Lower lobe of right lung (tissue), 2 donors: ENCODE measurements around the gene COL18A1. TPM values are rescaled to one million over a fixed set of nuclear protein-coding genes. Genes with fewer than 3 reads are reported as not detected.

Experiments used
- ATAC-seq, 2 donors: fragments of 200-7000 bp; cut with Tn5 transposase; one replicate each; pipeline ENCODE4 v1.9.1; 2020 to 2022; ENCODE audit warnings: mild to moderate bottlenecking in 2 of 2, moderate library complexity in 2 of 2
- DNase-seq: peaks from one replicate; pipeline ENCODE4 v3.0.0-alpha.2; 2020
- H3K27ac ChIP-seq: fragments of 200-600 bp; one replicate; pipeline ENCODE4 v1.8.0; 2022
- H3K27me3 ChIP-seq: fragments of 200-600 bp; one replicate; pipeline ENCODE4 v1.8.0; 2022; ENCODE audit warnings: low read depth
- H3K36me3 ChIP-seq: fragments of 200-600 bp; one replicate; pipeline ENCODE4 v1.8.0; 2022; ENCODE audit warnings: mild to moderate bottlenecking
- H3K4me1 ChIP-seq: fragments of 200-600 bp; one replicate; pipeline ENCODE4 v1.8.0; 2022
- H3K4me3 ChIP-seq: fragments of 200-600 bp; one replicate; pipeline ENCODE4 v1.8.0; 2022; ENCODE audit warnings: mild to moderate bottlenecking
- H3K9me3 ChIP-seq: fragments of 200-600 bp; one replicate; pipeline ENCODE4 v1.8.0; 2022
- CTCF ChIP-seq: fragments of 200-600 bp; IDR thresholded peaks from one replicate; pipeline ENCODE4 v1.8.0; 2022; ENCODE audit warnings: antibody characterized with exemption, mild to moderate bottlenecking
- intact Hi-C: fragments of 100-400 bp; cut with DNase I; formaldehyde crosslinking; loops from one replicate; pipeline ENCODE4 v1.11.0; 2022
- total RNA-seq: library from RNA; stranded (reverse); fragmentation: NEBNext Ultra II Directional; extraction: Animal tissue kit (Norgen Biotek cat#: 25700); gene quantifications from one replicate; pipeline ENCODE4 v1.2.1, GENCODE V29; 2021
- donor health status: DM: no; HTN: yes; CAD: no; lungs with severe emphysema.

COL18A1 gene
- total RNA-seq, 1 donor from 2014 or later = 45.1 TPM

- Histone ChIP-seq H3K27ac (no peak overlapping the region), H3K36me3 (no peaks in the 10 kb centered on the region), H3K4me1 (peaks cover 24% of the 10 kb centered on the region), H3K27me3 (no peaks in the 10 kb centered on the region), H3K4me3 (no peak overlapping the region), H3K9me3 (peaks cover 7% of the 10 kb centered on the region)
- TF ChIP-seq CTCF = no peak
- intact Hi-C loops = no loop called here
- ATAC-seq (no peak), DNase-seq (no peak)
Measured at GRCh38 chr21:45466330-45467220, 61.6 kb downstream of the COL18A1 start.

- no peaks in the 10 kb centered on the region for H3K9me3 ChIP-seq
- H3K4me3 ChIP-seq = no peak overlapping the region
- intact Hi-C loops = no loop called here
- no peaks in the 10 kb centered on the region for H3K36me3 ChIP-seq
- peaks cover 31% of the 10 kb centered on the region for H3K4me1 ChIP-seq
- no peak for TF ChIP-seq CTCF
- no peaks in the 10 kb centered on the region for H3K27me3 ChIP-seq
- no peak for ATAC-seq
- DNase-seq = no peak
- H3K27ac ChIP-seq = no peak overlapping the region
Measured at GRCh38 chr21:45467221-45467779, 62.3 kb downstream of the COL18A1 start.

GRCh38 chr21:45468051-45468970 lies 63.3 kb downstream of the COL18A1 start:
- no peak overlapping the region for H3K4me3 ChIP-seq
- no peaks in the 10 kb centered on the region for H3K9me3 ChIP-seq
- intact Hi-C loops = no loop called here
- peak; percentile 17 for DNase-seq
- ATAC-seq = no peak
- H3K27me3 ChIP-seq = no peaks in the 10 kb centered on the region
- H3K4me1 ChIP-seq = peaks cover 35% of the 10 kb centered on the region
- no peak overlapping the region for H3K27ac ChIP-seq
- H3K36me3 ChIP-seq = no peaks in the 10 kb centered on the region
- no peak for TF ChIP-seq CTCF

- intact Hi-C loops = no loop called here
- Histone ChIP-seq H3K27me3 (no peaks in the 10 kb centered on the region), H3K4me3 (no peak overlapping the region), H3K36me3 (no peaks in the 10 kb centered on the region), H3K9me3 (no peaks in the 10 kb centered on the region), H3K4me1 (peaks cover 35% of the 10 kb centered on the region), H3K27ac (no peak overlapping the region)
- no peak for ATAC-seq
- no peak for TF ChIP-seq CTCF
- peak; percentile 32 for DNase-seq
Measured at GRCh38 chr21:45468971-45469272, 64.0 kb downstream of the COL18A1 start.

GRCh38 chr21:45469273-45470086 lies 64.5 kb downstream of the COL18A1 start:
- Histone ChIP-seq H3K9me3 (no peaks in the 10 kb centered on the region), H3K27ac (peak overlapping the region; percentile 11), H3K4me1 (peaks cover 35% of the 10 kb centered on the region), H3K4me3 (no peak overlapping the region), H3K36me3 (no peaks in the 10 kb centered on the region), H3K27me3 (no peaks in the 10 kb centered on the region)
- TF ChIP-seq CTCF = no peak
- DNase-seq (no peak), ATAC-seq (no peak)
- intact Hi-C loops = no loop called here
